ENCODE data around the gene TRAPPC5.

Gene TRAPPC5

DNA sequence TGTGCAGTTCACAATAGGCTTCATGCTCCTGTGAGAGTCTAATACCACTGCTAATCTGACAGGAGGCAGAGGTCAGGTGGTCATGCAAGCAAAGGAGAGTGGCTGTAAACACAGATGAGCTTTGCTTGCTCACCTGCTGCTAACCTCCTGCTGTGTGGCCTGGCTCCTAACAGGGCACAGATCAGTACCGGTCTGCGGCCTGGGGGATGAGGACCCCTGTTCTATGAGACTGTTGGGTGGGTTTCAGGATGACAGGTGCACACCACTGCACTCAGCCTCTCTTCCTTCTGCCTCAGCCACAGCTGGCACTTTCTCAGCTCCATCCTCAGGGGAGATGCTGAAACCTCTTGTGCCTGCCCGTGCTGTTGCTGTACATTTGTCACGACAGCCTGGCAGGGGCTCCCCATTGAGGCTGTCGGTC is 41.6 kb downstream of the TRAPPC5 start:
- TF ChIP-seq CTCF (IDR thresholded peaks at IDR 0.05; ENCODE audit: borderline replicate concordance, insufficient read depth, low read depth, low read length), result no peak
- H3K4me3 ChIP-seq (ENCODE audit: low read depth, low read length), result no peak overlapping the region

DNA sequence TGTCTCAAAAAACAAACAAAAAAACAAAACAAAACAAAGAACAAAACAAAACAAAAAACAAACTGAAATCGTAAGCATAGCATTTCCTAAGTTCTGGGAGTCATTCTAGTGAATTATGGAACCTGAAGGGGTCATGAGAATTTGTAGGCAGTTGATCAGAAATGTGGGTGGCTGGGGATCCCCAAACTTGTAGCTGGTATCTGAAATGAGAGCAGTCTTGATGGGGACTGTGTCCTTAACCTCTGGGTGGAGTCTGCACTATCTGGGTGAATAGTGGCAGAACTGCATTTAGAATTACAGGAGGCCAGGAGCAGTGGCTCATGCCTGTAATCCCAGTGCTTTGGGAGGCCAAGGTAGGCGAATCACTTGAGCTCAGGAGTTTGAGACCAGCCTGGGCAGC is 45.2 kb downstream of the TRAPPC5 start:
- no peak for TF ChIP-seq CTCF (IDR thresholded peaks at IDR 0.05; ENCODE audit: borderline replicate concordance, insufficient read depth, low read depth, low read length)

GRCh38 chr19:7729211-7729610 is 48.6 kb downstream of the TRAPPC5 start:
- H3K4me3 ChIP-seq (ENCODE audit: low read depth, low read length), result no peak overlapping the region
- TF ChIP-seq CTCF (IDR thresholded peaks at IDR 0.05; ENCODE audit: borderline replicate concordance, insufficient read depth, low read depth, low read length), result no peak

More for the DNA sequence above, 45.2 kb downstream of the TRAPPC5 start:
- H3K4me3 ChIP-seq (ENCODE audit: low read depth, low read length), result no peak overlapping the region

GRCh38 chr19:7729831-7730285 is 49.2 kb downstream of the TRAPPC5 start:
- H3K4me3 ChIP-seq (ENCODE audit: low read depth, low read length), result no peak overlapping the region

GRCh38 chr19:7730286-7731217 is 49.9 kb downstream of the TRAPPC5 start:
- no peak overlapping the region for H3K4me3 ChIP-seq (ENCODE audit: low read depth, low read length)
- TF ChIP-seq CTCF (IDR thresholded peaks at IDR 0.05; ENCODE audit: borderline replicate concordance, insufficient read depth, low read depth, low read length), result no peak

More at GRCh38 chr19:7729831-7730285, 49.2 kb downstream of the TRAPPC5 start:
- no peak for TF ChIP-seq CTCF (IDR thresholded peaks at IDR 0.05; ENCODE audit: borderline replicate concordance, insufficient read depth, low read depth, low read length)

GRCh38 chr19:7731218-7731595 is 50.6 kb downstream of the TRAPPC5 start:
- no peak for TF ChIP-seq CTCF (IDR thresholded peaks at IDR 0.05; ENCODE audit: borderline replicate concordance, insufficient read depth, low read depth, low read length)
- H3K4me3 ChIP-seq (ENCODE audit: low read depth, low read length), result no peak overlapping the region

DNA sequence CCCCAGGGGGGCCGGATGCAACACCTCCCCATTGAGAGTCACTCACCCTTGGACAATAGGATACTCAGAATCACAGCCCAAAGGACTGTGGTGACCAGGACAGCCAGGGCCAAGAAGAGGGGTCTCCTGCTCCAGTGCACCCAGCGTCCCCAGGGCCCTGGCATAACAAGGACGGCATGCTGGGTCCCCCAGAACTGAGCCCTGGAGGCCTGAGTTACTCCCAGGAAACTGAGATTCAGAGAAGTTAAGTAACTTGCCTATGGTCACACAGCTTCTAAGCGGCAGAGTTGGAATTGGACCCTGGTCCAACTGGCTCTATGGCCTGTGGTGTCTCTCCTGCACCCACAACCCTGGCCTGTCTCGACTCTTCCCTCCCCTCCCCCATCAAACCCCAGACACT is 51.0 kb downstream of the TRAPPC5 start:
- no peak overlapping the region for H3K4me3 ChIP-seq (ENCODE audit: low read depth, low read length)
- TF ChIP-seq CTCF (IDR thresholded peaks at IDR 0.05; ENCODE audit: borderline replicate concordance, insufficient read depth, low read depth, low read length), result no peak
